GM21576 (cell line): ENCODE results near the gene DNMT3A.
"Not testable (repeated sequence)": the region's sequence is repeated elsewhere in the genome, so short reads cannot be mapped to it uniquely, and the experiment has no call there.

Experiments
- ATAC-seq: cut with Tn5 transposase; IDR thresholded peaks from one replicate; pipeline ENCODE4 v1.9.1; 2021; ENCODE audit warnings: mild to moderate bottlenecking, moderate library complexity; ENCODE audit not compliant: unreplicated experiment

Gene DNMT3A

GRCh38 chr2:25215948-25216679 lies 125.6 kb downstream of the DNMT3A start:
- peak; percentile 53 for ATAC-seq

DNA sequence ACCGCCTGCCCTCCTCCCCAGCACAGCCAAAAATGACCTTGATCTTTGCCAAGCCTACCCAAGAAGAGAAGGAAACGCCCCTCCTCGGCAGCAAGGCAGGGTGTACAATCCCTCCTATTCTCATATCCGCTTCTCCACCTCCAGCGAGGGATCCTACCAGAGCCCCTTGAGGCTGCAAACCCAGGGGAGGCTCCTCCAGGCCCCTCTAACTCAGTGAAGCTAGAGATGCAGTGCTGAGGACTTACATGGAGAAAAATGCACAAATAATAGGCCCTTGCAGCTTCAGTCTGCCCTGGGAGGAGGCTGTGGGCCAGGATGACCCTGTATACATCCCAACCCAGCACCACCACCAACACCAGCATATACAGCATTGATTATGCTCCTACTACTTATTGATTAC lies 126.5 kb downstream of the DNMT3A start:
- ATAC-seq, result no peak

DNA sequence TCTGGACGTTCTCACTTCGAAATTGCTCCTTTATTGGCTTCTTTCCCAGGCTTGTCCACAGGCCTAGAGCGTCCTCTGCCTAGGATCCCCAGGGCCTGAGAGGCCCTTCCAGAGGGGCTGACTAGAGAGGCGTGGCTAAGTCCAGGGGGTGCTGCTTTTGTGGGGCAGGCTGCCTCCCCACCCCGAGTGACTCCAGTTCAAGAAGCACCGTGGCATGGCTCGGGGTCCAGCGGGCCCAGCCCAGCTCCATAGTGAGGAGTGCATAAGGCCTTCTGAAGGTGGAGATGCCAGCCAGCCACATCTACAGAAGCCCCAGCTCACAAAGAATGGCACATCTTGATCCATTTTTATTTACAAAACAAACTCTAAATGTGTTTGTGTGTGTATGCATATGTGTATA lies 128.5 kb downstream of the DNMT3A start:
- ATAC-seq, result no peak

DNA sequence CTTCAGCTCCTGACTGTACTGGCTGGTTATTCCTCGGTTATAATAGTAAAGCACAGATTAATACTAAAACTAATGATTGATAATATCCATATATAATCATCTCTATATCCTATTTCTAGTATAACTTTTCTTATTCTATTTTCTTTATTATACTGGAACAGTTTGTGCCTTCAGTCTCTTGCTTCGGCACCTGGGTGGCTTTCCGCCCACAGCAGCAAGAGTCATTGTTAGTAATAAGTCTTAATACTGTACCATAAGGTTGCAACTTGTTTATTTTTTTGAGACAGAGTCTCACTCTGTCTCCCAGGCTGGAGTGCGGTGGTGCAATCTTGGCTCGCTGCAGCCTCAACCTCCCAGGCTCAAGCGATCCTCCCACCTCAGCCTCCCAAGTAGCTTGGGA lies 130.8 kb downstream of the DNMT3A start:
- not testable (repeated sequence) for ATAC-seq

GRCh38 chr2:25207078-25207545 lies 134.6 kb downstream of the DNMT3A start:
- no peak for ATAC-seq

DNA sequence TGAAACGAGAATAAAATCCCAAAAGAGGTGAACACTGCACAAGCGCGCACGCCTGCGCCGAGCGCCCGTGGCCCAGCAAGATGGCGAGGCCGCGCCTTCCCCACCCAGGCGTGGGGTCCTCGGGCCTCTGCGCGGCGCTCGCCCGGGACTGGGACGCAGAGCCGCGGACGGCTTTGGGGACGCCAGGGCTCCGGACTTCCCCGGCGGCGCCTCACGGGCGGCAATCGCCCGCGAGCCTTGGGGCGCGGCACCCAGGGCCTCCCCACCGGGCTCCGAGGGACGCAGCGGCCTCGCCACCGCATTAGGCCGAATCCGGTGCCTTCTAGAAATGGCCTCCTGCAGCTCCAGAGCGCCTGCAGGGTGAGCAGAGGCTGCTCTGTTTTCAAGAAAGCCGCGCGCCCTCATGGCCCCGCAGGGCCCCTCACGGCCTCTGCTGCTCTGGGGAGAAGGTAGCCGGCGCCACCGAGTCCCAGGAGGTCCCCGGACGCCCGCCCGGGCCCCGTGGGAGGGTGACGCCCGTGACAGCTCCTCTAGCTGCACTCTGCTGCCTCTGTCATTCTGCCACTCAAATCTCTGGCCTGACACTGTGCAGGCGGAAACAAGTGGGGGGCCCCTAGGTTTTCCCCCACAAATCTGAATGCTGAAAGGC lies 137.4 kb downstream of the DNMT3A start:
- ATAC-seq, result no peak

GRCh38 chr2:25202275-25202674 lies 139.4 kb downstream of the DNMT3A start:
- ATAC-seq, result no peak

- no peak for ATAC-seq
These were observed 139.9 kb downstream of the DNMT3A start for GRCh38 chr2:25201794-25202193.

GRCh38 chr2:25201265-25201664 lies 140.5 kb downstream of the DNMT3A start:
- ATAC-seq, result no peak

- no peak for ATAC-seq
These were observed 143.1 kb downstream of the DNMT3A start for GRCh38 chr2:25198576-25198975.

- no peak for ATAC-seq
These were observed 143.6 kb downstream of the DNMT3A start for GRCh38 chr2:25198209-25198525.

- no peak for ATAC-seq
These were observed 144.2 kb downstream of the DNMT3A start for GRCh38 chr2:25197336-25198208.

DNA sequence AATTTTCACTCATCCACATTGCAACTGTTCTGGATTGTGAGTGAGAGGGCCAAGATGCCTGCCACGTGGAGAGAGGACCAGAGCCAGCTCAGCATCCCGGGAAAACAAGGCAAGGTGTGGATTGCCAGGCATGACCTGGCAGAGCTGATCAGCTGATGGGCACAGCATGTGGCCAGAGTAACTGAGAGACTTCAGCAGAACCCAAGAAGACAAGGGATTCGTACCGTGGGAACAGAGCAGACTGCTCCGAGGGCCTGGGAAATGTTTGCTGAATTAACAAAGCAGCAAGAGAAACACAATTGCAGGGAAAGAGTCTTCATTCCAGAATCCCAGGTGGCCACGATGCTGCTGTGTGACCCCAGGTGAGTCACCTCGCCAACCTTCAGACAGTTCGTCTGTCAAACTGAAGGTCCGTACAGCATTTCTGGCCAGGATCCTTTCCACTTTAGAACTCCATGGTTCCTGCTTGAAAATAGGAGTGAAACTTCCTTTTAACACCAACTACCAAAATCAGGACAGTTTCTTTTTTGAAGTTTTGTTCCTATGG lies 147.1 kb downstream of the DNMT3A start:
- ATAC-seq, result no peak

DNA sequence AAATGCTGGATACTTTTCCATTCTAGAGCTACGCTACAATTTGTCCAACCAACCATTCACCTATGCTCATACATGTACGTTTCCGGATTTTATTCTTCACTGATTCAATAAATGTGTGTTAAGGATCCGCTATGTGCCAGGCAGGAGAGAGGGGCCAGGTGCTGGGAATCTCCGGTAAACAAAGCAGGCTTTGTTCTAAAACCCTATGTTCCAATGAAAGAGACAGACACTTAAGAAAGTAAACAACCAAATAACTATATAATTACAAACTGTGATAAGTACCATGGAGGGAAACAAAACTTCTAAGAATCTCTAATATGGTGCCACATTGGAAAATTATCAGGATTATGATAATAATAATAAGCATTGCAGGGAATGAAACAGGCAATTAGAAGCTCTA lies 151.2 kb downstream of the DNMT3A start:
- ATAC-seq, result no peak

DNA sequence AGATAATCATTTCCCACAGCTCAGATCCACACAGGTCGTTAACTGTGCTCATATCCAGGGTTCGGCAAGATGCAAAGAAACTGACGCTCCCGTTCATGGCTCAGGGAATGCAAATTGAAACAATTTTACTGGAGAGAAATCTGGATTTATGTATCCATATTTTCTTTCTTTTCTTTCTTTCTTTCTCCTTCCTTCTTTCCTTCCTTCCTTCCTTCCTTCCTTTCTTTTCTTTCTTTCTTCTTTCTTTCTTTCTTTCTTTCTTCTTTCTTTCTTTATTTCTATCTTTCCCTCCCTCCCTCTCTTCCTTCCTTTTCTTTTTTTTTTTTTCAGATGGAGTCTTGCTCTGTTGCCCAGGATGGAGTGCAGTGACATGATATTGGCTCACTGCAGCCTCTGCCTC lies 153.3 kb downstream of the DNMT3A start:
- no peak for ATAC-seq

DNA sequence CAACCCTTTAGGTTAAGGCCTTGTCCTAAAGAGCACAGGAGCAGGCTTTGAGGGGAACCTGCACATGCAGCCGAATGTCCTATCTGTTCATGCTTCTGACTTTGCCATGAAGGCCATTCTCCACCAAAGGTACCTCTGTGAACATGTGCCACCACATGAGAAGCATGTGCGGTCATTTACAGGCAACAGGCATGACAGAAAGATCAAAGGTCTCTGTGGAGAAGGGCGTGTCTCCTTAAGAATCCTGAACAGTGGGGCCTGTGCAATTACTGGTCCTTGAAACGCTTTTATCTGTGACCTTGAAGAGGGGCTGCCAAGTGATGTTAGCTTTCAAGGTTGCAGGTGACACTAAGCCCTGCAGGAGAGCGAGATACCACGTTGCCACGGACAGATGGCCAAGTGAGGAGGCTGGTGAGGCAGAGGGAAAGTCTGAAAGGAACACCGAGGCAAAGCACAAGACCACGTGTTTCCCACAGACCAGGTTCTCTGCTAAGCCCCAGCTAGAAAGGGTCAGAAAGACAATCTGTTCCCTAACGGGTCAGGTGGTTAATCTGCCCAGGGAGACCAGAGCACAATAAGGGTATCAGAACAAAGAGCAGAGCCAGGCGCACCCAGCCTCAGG lies 153.9 kb downstream of the DNMT3A start:
- no peak for ATAC-seq

GRCh38 chr2:25184254-25184653 lies 157.5 kb downstream of the DNMT3A start:
- ATAC-seq, result no peak

GRCh38 chr2:25178976-25179375 lies 162.7 kb downstream of the DNMT3A start:
- ATAC-seq, result no peak
